Stimulated activated naive B cell treated with anti-CD40 and anti-IgM and Interleukin-4, amounts not matched to agents 10 μg/mL and 1 μg/mL and 100 μg/mL, for 72 hours (primary cell): ENCODE results near the gene PPIF.
A peak's percentile ranks its signal among the peaks of the same experiment; 100 is the strongest.

Experiments used
- ATAC-seq, 2 donors: fragments of 150-1000 bp; cut with Tn5 transposase; replicated peaks; 2 replicates each; pipeline ENCODE4 v1.10.0; 2021; ENCODE audit warnings: moderate library complexity in 1 of 2
- DNase-seq: peaks from one replicate; pipeline ENCODE4 v3.0.0; 2021
- H3K27ac Mint-ChIP-seq: one replicate; pipeline ENCODE4 v1.8.0; 2022; ENCODE audit warnings: mild to moderate bottlenecking, mixed read lengths
- H3K27me3 Mint-ChIP-seq, 2 donors: one replicate each; pipeline ENCODE4 v1.8.0; 2022; ENCODE audit warnings: mixed read lengths in 2 of 2
- H3K36me3 Mint-ChIP-seq, 2 donors: one replicate each; pipeline ENCODE4 v1.8.0; 2022; ENCODE audit warnings: mixed read lengths in 2 of 2, mild to moderate bottlenecking in 1 of 2
- H3K4me1 Mint-ChIP-seq, 2 donors: one replicate each; pipeline ENCODE4 v1.8.0; 2022; ENCODE audit warnings: mixed read lengths in 2 of 2, mild to moderate bottlenecking in 1 of 2
- H3K4me3 Mint-ChIP-seq, 2 donors: one replicate each; pipeline ENCODE4 v1.8.0; 2022; ENCODE audit warnings: mild to moderate bottlenecking in 2 of 2, mixed read lengths in 2 of 2, moderate library complexity in 1 of 2
- H3K9me3 Mint-ChIP-seq, 2 donors: one replicate each; pipeline ENCODE4 v1.8.0; 2022; ENCODE audit warnings: mixed read lengths in 2 of 2, mild to moderate bottlenecking in 1 of 2

The PPIF gene

DNA sequence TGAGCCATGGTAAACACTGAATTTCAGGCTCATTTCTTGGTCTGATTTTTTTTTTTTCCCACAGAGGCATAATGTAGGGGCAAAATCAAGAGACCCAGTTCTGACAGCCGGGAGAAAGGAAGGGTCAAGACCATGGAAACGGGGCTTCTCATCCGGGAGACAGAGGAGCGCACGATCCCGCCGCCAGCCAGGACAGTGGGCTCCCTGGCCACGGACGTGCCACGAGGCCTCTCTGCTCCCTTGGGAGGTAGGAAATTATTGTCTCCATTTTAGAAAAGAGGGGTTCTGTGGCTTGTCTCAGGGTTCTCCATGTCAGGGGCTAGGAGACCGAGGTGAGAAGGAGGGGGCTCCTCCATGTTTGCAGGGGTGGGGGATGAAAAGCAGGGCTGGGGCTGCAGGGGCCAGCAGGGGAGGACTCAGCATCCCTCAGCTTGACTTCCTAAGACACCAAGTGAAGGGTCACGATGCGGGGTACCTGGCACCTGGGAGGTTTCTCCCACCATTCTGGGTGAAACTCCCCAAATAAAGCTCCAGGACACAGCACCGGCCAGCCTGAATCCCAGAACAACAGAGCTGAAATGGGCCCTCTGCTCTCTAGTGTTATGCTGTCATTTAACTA lies 37.6 kb downstream of the PPIF start:
- DNase-seq (no peak), ATAC-seq (no peak)
- Mint-ChIP-seq H3K9me3 (no peaks in the 10 kb centered on the region), H3K4me1 (peaks cover 10 to 11% of the 10 kb centered on the region in 2 donors), H3K27ac (no peak overlapping the region), H3K4me3 (no peak overlapping the region), H3K36me3 (no peaks in the 10 kb centered on the region), H3K27me3 (no peaks in the 10 kb centered on the region)

DNA sequence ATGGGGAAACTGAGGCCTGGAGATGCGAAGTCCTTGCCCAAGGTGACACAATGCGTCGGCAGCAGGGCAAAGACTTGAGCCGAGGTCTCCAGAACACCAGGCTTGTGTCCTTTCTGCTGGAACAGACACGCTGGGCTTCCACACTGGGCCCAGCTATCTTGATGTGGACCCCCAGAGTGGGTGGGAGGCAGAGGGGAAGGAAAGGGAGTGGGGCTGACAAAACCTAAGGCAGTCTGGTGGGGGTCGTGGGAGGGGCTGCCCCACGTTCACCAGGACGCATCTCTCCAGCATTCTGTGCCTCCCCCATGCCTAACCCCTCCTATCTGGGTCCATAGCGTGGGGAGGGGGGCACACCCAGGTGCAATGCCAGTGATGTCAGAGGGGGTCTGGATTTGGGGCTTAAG lies 38.1 kb downstream of the PPIF start:
- peaks cover 12 to 14% of the 10 kb centered on the region in 2 donors for H3K4me1 Mint-ChIP-seq
- no peak overlapping the region for H3K27ac Mint-ChIP-seq
- peaks cover 0 to under 1% of the 10 kb centered on the region in 2 donors for H3K27me3 Mint-ChIP-seq
- no peaks in the 10 kb centered on the region for H3K9me3 Mint-ChIP-seq
- no peak overlapping the region for H3K4me3 Mint-ChIP-seq
- ATAC-seq = no peak
- H3K36me3 Mint-ChIP-seq = no peaks in the 10 kb centered on the region
- DNase-seq = no peak

DNA sequence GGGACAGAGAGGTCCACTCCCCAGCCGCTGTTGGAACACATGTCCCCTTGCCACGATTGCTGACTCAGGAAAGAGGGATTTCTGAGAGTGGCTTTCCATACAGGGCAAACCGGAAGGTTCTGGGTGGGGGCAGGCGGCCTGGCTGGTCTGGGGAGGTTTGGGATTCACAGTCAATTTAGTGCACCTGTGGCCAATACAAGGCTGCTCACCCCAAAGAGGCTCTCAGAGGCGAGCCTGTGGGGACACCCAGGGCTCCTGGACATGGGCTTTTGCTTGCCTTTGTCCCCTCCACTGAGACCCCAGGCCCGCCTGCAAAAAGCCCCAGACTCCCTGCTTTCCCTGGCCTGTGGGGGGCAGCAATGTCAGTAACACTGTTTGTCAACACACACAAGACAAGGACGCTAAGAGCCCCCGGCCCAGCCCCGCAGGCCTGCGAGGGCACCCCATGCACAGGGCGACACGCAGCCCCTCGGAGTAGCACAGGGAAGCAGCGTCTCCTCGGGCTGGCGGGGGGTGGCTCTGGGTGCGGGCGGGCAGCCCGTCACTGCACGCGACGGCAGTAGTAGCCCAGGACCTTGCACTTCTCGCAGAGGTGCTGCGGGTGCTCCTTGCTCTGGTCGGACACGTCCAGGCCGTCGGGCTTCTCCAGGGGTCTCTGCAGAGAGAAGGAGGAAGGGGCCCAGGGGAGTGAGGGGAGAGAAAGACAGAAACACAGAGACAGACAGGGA lies 38.7 kb downstream of the PPIF start:
- DNase-seq (no peak), ATAC-seq (no peak)
- Mint-ChIP-seq H3K36me3 (peaks cover 0 to 2% of the 10 kb centered on the region in 2 donors), H3K27ac (no peak overlapping the region), H3K4me3 (no peak overlapping the region), H3K27me3 (peaks cover 0 to 4% of the 10 kb centered on the region in 2 donors), H3K9me3 (no peaks in the 10 kb centered on the region), H3K4me1 (peaks cover 17 to 18% of the 10 kb centered on the region in 2 donors)

DNA sequence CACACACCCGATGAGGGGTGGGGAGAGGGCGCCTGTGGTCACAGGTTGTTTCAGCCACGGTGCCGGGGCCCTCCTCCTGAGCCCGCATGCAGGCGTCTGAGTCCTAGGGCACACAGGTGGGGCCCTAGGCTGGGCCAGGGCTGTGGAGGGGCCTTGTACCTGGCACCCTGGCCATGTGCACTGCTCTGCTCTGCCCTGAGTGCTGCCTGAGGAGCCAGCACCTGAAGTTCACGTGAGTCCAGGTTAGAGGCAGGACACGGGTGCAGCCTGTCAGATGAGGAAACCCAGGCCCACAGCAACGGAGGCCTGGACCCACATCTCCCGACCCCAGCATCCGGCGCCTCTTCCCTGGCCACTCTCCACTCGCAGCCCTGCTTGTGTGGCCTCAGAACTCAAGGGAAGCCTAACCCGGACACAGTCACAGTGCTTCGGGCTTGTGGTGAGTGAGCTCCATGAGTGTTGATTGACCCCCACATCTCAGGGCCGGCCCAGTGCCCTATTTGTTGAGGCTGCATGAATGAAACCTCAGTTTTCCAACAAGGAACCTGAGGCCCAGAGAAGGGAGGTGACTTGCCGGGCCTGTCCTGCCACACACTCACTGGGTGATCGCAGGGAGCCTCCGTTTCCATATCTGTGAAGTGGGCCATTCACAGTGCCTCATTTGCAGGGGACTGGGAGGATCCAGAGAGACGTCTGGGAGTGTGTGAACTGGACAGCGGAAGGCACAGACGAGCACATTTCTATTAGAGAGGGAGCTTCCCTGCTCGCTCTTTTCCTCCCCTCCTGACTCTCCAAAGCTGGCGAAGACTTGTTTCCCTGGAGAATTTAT lies 39.6 kb downstream of the PPIF start:
- Mint-ChIP-seq H3K27ac (no peak overlapping the region), H3K36me3 (peaks cover 0 to 2% of the 10 kb centered on the region in 2 donors), H3K9me3 (no peaks in the 10 kb centered on the region), H3K4me3 (no peak overlapping the region), H3K4me1 (peaks cover 17 to 18% of the 10 kb centered on the region in 2 donors), H3K27me3 (peaks cover 0 to 4% of the 10 kb centered on the region in 2 donors)
- DNase-seq = no peak
- ATAC-seq = no peak

DNA sequence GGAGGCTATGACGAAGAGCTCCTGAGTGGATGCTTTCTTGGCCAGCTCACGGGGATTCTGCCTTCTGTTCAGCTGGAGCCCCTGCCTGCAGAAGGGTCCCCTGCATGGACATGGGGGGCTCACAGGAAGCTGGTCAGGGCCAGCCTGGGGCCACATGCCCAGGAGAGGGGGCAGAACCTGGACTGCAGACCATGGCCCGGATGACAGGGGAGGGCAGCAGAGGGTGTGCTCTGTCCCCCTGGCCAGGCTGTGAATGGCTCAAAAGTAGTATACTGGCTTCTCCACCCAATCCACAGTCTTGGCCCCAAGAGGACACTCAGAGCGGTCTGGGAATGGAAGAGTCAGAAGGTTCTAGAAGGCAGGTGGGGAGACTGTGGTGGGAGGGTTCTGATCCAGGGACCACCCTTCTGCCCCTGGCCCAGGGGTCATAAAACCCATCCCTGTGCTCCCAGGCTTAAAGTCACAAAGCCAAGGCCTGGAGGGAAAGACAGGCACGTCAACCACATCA lies 40.3 kb downstream of the PPIF start:
- H3K9me3 Mint-ChIP-seq = no peaks in the 10 kb centered on the region
- no peak for ATAC-seq

DNA sequence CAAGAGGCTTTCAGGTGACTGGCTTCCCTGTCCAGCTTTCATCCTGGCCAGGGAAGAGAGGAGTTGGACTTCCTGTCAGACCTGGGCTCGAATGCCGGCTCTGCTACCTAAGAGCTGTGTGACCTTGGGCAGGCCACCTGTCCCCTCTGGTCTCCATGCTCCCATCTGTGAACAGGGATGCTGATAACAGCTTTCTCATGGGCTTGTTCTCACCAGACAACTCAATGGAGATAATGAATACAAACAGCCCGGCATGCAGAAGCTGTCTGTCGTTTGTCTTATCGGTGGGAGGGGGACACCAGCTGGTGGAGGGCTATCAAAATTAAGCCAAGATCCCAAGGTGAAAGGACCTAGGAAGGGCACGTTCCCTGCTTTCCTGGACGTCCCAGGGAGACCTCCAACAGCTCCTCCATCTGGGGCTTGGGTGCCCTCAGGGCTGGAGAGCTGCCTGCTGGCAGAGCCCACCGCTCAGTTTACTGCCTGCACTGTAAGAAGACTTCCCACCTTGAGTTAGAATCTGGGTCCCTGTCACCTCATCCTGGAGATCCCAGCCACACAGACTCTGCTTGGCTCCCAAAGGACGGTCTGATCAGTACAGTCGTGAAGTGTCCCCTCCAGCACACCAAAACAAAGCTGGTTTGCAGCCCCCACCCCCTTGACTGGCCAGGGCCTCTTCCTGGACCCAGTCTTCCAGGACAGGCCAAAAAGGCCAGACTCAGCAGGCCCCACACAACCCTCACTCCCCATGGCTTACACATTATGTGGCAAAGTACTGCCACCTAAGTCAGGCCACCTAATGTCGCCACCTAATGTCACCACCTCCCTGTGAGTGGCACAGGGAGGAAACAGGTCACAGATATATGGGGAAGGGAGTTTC lies 40.9 kb downstream of the PPIF start:
- peaks cover 0 to 2% of the 10 kb centered on the region in 2 donors for H3K36me3 Mint-ChIP-seq
- DNase-seq (no peak), ATAC-seq (no peak)

More for the DNA sequence above, 40.3 kb downstream of the PPIF start:
- Mint-ChIP-seq H3K4me1 (peaks cover 17 to 18% of the 10 kb centered on the region in 2 donors), H3K4me3 (no peak overlapping the region), H3K27ac (no peak overlapping the region), H3K36me3 (peaks cover 0 to 2% of the 10 kb centered on the region in 2 donors), H3K27me3 (peaks cover 0 to 4% of the 10 kb centered on the region in 2 donors)
- no peak for DNase-seq

DNA sequence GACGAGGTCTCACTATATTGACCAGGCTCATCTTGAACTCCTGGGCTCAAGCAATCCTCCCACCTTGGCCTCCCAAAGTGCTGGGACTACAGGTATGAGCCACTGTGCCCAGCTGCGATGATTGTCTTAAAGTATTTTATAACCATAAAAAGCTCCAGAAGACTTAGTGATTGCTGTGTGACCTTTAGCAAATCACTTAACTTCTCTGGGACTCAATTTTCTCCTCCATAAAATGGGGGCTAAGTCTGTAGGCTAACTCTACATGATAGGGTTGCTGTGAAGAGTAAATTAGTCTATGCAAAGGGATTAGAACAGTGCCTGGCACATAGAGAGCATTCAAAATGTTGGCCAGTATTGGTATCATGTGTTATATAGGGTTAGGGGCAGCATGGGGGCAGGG lies 42.8 kb downstream of the PPIF start:
- DNase-seq (no peak), ATAC-seq (no peak)
- Mint-ChIP-seq H3K4me3 (no peak overlapping the region), H3K27ac (no peak overlapping the region), H3K9me3 (no peaks in the 10 kb centered on the region), H3K27me3 (peaks cover 0 to 4% of the 10 kb centered on the region in 2 donors), H3K36me3 (peaks cover 0 to 2% of the 10 kb centered on the region in 2 donors), H3K4me1 (peaks cover 17 to 18% of the 10 kb centered on the region in 2 donors)

More for the DNA sequence above, 40.9 kb downstream of the PPIF start:
- no peak overlapping the region for H3K27ac Mint-ChIP-seq
- H3K4me1 Mint-ChIP-seq = peaks cover 17 to 18% of the 10 kb centered on the region in 2 donors
- H3K9me3 Mint-ChIP-seq = no peaks in the 10 kb centered on the region
- H3K4me3 Mint-ChIP-seq = no peak overlapping the region
- peaks cover 0 to 4% of the 10 kb centered on the region in 2 donors for H3K27me3 Mint-ChIP-seq

DNA sequence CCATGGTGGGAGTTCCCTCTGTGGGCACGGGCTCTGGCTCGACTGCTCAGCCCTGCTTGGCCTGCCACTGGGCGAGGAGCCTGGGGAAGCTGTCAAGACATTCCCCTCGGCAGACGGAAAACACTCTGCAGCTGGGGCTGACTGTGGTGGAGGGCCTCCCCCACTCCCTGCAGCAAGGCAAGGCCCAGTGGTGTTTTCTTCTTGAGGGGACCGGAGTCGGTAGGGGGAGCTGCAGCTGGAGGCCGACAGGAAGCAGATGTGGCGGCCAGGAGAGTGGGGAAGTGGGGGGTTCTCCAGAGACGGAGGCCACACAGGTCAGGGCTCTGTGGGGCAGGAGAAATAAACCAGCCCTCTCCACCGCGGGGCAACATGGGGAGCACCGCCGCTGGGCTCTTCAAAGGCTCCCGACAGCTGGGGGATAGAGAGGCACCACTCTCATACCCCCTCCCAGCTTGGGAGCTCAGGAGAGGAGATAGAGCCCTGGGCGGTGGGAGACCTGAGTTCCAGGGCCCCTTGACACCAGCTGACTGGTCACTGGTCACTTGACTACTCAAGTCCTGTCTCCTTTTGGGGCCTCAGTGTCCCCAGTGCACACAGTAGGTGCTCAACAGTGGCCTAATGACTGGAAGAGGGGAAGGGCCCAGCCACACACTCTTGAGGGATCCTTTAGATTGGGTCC lies 43.4 kb downstream of the PPIF start:
- Mint-ChIP-seq H3K4me3 (peak overlapping the region; percentile 39), H3K4me1 (peaks cover 17 to 18% of the 10 kb centered on the region in 2 donors), H3K27ac (no peak overlapping the region), H3K27me3 (peaks cover 0 to 4% of the 10 kb centered on the region in 2 donors), H3K36me3 (peaks cover 0 to 2% of the 10 kb centered on the region in 2 donors), H3K9me3 (no peaks in the 10 kb centered on the region)
- ATAC-seq (peak; percentile 48 to 60), DNase-seq (no peak)

DNA sequence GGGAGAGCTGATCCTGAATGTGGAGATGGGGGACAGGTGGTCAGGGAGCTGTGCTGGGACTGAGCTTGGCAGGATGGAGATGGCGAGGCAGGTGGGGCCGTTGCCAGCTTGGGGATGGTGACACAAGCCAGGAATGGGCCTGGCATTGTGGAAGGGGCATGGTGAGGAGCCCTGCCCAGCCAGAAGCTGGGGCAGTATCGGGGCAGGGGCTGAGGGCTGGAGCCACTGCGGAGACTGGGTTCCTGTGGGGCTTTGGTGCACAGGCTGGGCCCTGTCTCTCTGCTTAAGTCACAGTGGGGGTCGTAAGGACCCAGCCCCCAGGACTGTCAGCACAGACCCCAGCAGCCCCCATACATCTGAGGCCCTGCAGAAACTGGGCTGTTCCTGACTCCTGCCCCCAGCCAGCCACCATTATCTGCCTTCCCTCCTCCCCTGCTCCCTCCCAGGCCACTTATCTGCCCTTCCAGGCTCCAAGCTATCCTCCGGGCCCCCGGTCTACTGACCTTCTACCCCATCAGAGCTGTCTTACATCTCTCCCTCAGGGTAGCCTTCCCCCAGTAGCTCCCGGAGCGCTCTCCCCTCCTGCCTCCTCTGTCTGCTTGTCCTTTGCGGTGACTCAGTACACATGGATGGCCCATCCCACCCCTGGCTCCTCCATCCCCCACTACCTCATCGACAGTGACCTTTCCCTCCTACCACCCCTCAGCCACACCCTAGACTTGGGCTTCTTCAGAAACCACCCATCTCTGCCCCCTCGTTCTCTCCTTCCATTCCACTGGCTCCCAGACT lies 44.2 kb downstream of the PPIF start:
- no peak for DNase-seq

DNA sequence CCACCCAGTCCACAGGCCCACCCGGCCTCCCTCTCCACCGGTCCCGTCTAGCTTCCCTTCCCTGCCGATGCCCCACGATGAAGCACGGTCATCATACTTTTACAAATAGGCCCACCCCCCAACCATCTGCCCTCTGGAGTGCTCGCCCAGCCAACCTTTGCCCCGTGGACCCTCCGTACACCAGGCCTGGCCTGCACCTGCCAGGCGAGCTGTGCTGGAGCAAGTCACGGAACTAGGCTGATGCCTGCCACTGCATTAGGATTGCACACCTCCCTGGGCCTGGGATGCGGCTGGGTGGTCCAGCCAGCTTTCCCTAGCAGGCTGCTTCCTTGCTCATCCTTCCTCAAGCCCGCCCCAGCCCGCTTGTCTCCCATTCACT lies 44.7 kb downstream of the PPIF start:
- peaks cover 0 to 2% of the 10 kb centered on the region in 2 donors for H3K36me3 Mint-ChIP-seq
- peaks cover 17 to 18% of the 10 kb centered on the region in 2 donors for H3K4me1 Mint-ChIP-seq

More for the DNA sequence above, 44.2 kb downstream of the PPIF start:
- ATAC-seq = no peak
- Mint-ChIP-seq H3K36me3 (peaks cover 0 to 2% of the 10 kb centered on the region in 2 donors), H3K27ac (no peak overlapping the region), H3K9me3 (peaks cover 0 to 2% of the 10 kb centered on the region in 2 donors), H3K27me3 (peaks cover 0 to 4% of the 10 kb centered on the region in 2 donors), H3K4me3 (no peak overlapping the region), H3K4me1 (peaks cover 17 to 18% of the 10 kb centered on the region in 2 donors)

DNA sequence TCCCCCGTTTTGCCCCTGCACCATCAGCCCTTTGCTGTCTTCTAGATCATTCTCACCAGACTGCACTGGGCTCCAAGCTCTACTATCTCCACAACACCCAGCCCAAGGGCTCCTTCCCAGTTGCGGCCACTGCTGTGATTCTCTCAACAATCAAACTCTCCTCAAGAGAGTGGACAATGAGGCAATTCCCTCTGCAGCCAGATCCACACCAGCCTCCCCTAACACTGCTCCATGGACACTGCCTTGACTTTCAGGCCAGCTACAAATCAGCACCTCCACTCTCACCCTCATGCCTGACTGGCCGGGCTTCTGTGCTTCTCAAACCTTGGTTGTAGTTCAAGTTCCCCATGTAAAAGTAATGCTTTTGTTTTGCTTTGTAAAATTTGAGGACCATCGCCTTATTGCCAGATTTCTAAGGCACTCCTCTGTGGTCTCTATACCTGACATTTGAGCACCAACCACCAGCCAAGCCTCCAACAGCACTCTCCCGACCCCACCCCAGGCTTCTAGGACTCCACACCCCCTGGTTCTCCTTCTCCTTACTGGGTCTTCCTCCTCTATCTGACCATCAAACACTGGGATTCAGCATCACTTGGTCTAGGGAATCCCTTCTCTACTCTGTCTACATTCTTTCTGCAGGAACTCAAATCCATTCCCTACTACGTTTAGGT lies 45.4 kb downstream of the PPIF start:
- DNase-seq (no peak), ATAC-seq (no peak)
- Mint-ChIP-seq H3K27ac (peak overlapping the region; percentile 4), H3K27me3 (peaks cover 0 to 7% of the 10 kb centered on the region in 2 donors), H3K4me3 (no peak overlapping the region), H3K9me3 (peaks cover 0 to 2% of the 10 kb centered on the region in 2 donors), H3K36me3 (peaks cover 0 to 2% of the 10 kb centered on the region in 2 donors), H3K4me1 (peaks cover 17 to 18% of the 10 kb centered on the region in 2 donors)

More for the DNA sequence above, 44.7 kb downstream of the PPIF start:
- peak overlapping the region; percentile 4 for H3K27ac Mint-ChIP-seq
- DNase-seq (no peak), ATAC-seq (no peak)
- H3K9me3 Mint-ChIP-seq = peaks cover 0 to 2% of the 10 kb centered on the region in 2 donors
- H3K27me3 Mint-ChIP-seq = peaks cover 0 to 4% of the 10 kb centered on the region in 2 donors
- H3K4me3 Mint-ChIP-seq = no peak overlapping the region
